Right cardiac atrium (tissue), 5 donors: ENCODE results near the gene USP38. TPM values are rescaled to one million over a fixed set of nuclear protein-coding genes. Genes with fewer than 3 reads are reported as not detected.
"Not testable (repeated sequence)": the region's sequence is repeated elsewhere in the genome, so short reads cannot be mapped to it uniquely, and the experiment has no call there.

Experiments used
- ATAC-seq, 2 donors: fragments of 200-7000 bp; cut with Tn5 transposase; one replicate each; pipeline versions ENCODE4 v1.8.0 to v1.9.1; 2020; ENCODE audit warnings: moderate library complexity in 2 of 2, mild to moderate bottlenecking in 1 of 2
- DNase-seq, 3 donors: peaks; one replicate each; pipeline ENCODE4 v3.0.0-alpha.2; 2020
- H3K27ac ChIP-seq: one replicate; pipeline ENCODE4 v1.5.1; 2013; ENCODE audit warnings: mild to moderate bottlenecking, low read length, control low read depth, moderate library complexity
- H3K27me3 ChIP-seq: one replicate; pipeline ENCODE4 v1.6.1; 2013; ENCODE audit not compliant: control insufficient read depth, insufficient read depth
- H3K4me1 ChIP-seq: one replicate; pipeline ENCODE4 v1.6.1; 2013; ENCODE audit warnings: low read length; ENCODE audit not compliant: control insufficient read depth, insufficient read depth
- H3K4me3 ChIP-seq: one replicate; pipeline ENCODE4 v1.5.1; 2013; ENCODE audit warnings: low read length, control low read depth
- H3K9me3 ChIP-seq: one replicate; pipeline ENCODE4 v1.6.1; 2013; ENCODE audit warnings: low read length; ENCODE audit not compliant: control insufficient read depth
- WGBS: extraction: QIAGEN DNeasy Blood & Tissue Kit; methylation state at CpG from one replicate; pipeline ENCODE4 v1.1.7; 2013; 5-methylcytosine and 5-hydroxymethylcytosine counted together
- intact Hi-C, 4 donors: fragments of 100-400 bp; cut with DNase I; formaldehyde crosslinking; loops; one replicate each; pipeline versions ENCODE4 v1.11.0 to v1.14.0; 2022 to 2023
- polyA plus RNA-seq: library from polyadenylated mRNA; stranded (reverse); fragments of 200-250 nt; gene quantifications from one replicate; pipeline ENCODE4 v1.2.3, GENCODE V29; 2013
- total RNA-seq, 4 donors: library from RNA; stranded (reverse); fragmentation: NEBNext Ultra II Directional; extraction: Animal tissue kit (Norgen Biotek cat#: 25700); gene quantifications; one replicate each; pipeline ENCODE4 v1.2.1, GENCODE V29; 2021
- donor health status: healthy with polysubstance abuse.
- donor health status: DM: no; HTN: yes; CAD: no.
- donor health status: DM: no; HTN: no; CAD: no.
- donor health status: DM: no; HTN: yes; CAD: no; lungs with severe emphysema.
- donor health status: DM: yes; HTN: yes; CAD: no.

Gene USP38
- total and polyA plus RNA-seq, 5 donors: 7.1 to 21.1 (median 19.4) TPM

DNA sequence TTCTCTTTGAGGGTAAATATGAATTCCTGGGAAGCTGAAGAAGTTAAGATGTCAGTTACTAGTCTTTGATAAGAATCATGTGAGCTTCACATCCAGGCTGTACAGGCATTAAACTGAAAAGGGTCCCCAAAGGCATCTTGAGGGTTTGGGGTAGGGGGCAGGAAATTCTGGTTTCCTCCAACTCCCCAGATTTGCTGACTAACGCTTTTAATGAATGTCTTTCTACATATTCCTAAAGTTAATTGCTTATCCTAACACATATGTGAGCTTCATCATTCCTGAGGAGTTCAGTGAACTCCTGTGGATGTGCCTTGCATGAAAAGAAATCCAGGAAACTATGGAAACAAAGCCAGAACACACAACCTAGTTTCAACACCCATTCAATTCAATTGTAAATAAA lies 78.1 kb downstream of the USP38 start:
- no peaks in the 10 kb centered on the region for H3K27me3 ChIP-seq
- no peak overlapping the region for H3K4me3 ChIP-seq
- 35% methylated on average over 1 of the region's 1 CpG for WGBS
- H3K9me3 ChIP-seq: peaks cover 3% of the 10 kb centered on the region
- intact Hi-C loops: no loop called here
- no peak for DNase-seq
- ATAC-seq: no peak
- no peaks in the 10 kb centered on the region for H3K4me1 ChIP-seq
- no peak overlapping the region for H3K27ac ChIP-seq

DNA sequence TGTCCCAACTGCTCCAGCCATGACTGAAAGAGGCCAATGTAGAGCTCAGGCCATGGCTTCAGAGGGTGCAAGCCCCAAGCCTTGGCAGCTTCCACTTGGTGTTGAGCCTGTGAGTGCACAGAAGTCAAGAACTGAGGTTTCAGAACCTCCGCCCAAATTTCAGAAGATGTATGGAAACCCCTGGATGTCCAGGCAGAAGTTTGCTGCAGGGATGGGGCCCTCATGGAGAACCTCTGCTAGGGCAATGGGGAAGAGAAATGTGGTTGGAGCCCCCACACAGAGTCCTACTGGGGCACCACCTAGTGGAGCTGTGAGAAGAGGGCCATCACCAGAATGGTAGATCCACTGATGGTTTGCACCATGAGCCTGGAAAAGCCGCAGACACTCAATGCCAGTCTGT lies 83.0 kb downstream of the USP38 start:
- ATAC-seq, H3K27me3 ChIP-seq, H3K9me3 ChIP-seq, H3K27ac ChIP-seq, H3K4me1 ChIP-seq, H3K4me3 ChIP-seq, intact Hi-C loops, DNase-seq: not testable (repeated sequence)
- 96% methylated on average over 2 of the region's 2 CpGs for WGBS

DNA sequence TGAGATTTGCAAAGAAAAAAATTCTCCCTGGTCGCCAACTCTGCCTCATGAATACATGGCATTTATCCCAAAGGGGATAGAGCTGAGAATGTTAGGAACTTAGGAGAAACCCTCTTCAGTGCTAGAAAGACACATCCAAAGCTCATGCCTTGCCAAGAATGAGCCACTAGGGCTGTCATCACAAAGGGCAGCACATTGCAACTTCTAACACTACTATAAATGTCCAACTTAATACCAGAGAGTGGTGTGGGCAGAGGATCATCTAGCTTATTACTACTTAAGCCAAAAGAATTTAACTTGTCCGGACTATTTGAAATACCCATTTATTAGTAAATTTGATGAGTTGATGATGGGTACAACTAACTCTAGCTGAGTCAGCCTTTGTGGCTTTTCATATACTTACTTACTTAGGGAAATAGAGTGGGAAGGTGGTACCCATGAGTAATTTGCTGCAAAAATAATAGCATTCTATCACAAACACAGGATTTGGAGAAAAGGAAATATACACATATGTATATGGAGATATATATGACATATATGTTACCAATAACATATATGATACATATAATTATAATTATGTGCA lies 85.6 kb downstream of the USP38 start:
- DNase-seq: no peak
- Histone ChIP-seq H3K9me3 (peaks cover 3% of the 10 kb centered on the region), H3K4me3 (no peak overlapping the region), H3K27me3 (no peaks in the 10 kb centered on the region), H3K4me1 (no peaks in the 10 kb centered on the region), H3K27ac (no peak overlapping the region)
- peak; percentile 82 to 94 for ATAC-seq
- intact Hi-C loops: no loop called here
- WGBS: 51% methylated on average over 2 of the region's 2 CpGs

Other genes with a start within 250 kb of the USP38 start
- 10 to 100 TPM; 46.8 to 73.4 (median 59.0) TPM for gene GAB1, start 152.0 kb downstream of the USP38 start, total RNA-seq
- 11.0 TPM for gene GAB1, start 152.0 kb downstream of the USP38 start, polyA plus RNA-seq